ENCODE data around the gene E2F8. TPM values are rescaled to one million over a fixed set of nuclear protein-coding genes. Genes with fewer than 3 reads are reported as not detected.
A peak's percentile ranks its signal among the peaks of the same experiment; 100 is the strongest.

Gene E2F8
- total RNA-seq = 1.7 and 2.1 TPM in 2 replicates
- long read RNA-seq, partial matches to known transcripts = 1 of 1 reads
- long read RNA-seq, other reads (novel, unspliced or antisense) = 0 of 1 reads

GRCh38 chr11:19240420-19241259, at the start of gene E2F8:
Gene E2F8, minus strand, starts transcription at chr11:19240945. Its CDS starts 824 bp downstream, at chr11:19240121.
- TF ChIP-seq, protein P1, sequence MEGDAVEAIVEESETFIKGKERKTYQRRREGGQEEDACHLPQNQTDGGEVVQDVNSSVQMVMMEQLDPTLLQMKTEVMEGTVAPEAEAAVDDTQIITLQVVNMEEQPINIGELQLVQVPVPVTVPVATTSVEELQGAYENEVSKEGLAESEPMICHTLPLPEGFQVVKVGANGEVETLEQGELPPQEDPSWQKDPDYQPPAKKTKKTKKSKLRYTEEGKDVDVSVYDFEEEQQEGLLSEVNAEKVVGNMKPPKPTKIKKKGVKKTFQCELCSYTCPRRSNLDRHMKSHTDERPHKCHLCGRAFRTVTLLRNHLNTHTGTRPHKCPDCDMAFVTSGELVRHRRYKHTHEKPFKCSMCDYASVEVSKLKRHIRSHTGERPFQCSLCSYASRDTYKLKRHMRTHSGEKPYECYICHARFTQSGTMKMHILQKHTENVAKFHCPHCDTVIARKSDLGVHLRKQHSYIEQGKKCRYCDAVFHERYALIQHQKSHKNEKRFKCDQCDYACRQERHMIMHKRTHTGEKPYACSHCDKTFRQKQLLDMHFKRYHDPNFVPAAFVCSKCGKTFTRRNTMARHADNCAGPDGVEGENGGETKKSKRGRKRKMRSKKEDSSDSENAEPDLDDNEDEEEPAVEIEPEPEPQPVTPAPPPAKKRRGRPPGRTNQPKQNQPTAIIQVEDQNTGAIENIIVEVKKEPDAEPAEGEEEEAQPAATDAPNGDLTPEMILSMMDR (IDR thresholded peaks at IDR 0.05) = no peak
- H3K36me3 Mint-ChIP-seq (ENCODE audit: unreplicated experiment) = no peaks in the 10 kb centered on the region
- DNase-seq (ENCODE audit: extremely low spot score, unreplicated experiment) = peak; percentile 98
- peaks cover 14% of the 10 kb centered on the region for H3K4me1 Mint-ChIP-seq (ENCODE audit: unreplicated experiment)
- H3K4me3 Mint-ChIP-seq (ENCODE audit: unreplicated experiment) = peak within 1 kb of the TSS; percentile 93
- no peaks in the 10 kb centered on the region for H3K9me3 Mint-ChIP-seq (ENCODE audit: unreplicated experiment)
- peaks cover 18% of the 10 kb centered on the region for H3K27me3 Mint-ChIP-seq (ENCODE audit: unreplicated experiment)
- peak within 1 kb of the TSS; percentile 75 for H3K27ac Mint-ChIP-seq (ENCODE audit: unreplicated experiment)

GRCh38 chr11:19290356-19290755, 49.6 kb upstream of the E2F8 start:
- Mint-ChIP-seq H3K27ac (ENCODE audit: unreplicated experiment) (no peak overlapping the region), H3K4me3 (ENCODE audit: unreplicated experiment) (no peak overlapping the region), H3K36me3 (ENCODE audit: unreplicated experiment) (no peaks in the 10 kb centered on the region), H3K27me3 (ENCODE audit: unreplicated experiment) (peaks cover 41% of the 10 kb centered on the region), H3K4me1 (ENCODE audit: unreplicated experiment) (no peaks in the 10 kb centered on the region), H3K9me3 (ENCODE audit: unreplicated experiment) (no peaks in the 10 kb centered on the region)
- TF ChIP-seq, protein P1 (IDR thresholded peaks at IDR 0.05) = no peak
- no peak for DNase-seq (ENCODE audit: extremely low spot score, unreplicated experiment)

GRCh38 chr11:19288256-19288655, 47.5 kb upstream of the E2F8 start:
- Mint-ChIP-seq H3K36me3 (ENCODE audit: unreplicated experiment) (no peaks in the 10 kb centered on the region), H3K27ac (ENCODE audit: unreplicated experiment) (no peak overlapping the region), H3K4me1 (ENCODE audit: unreplicated experiment) (no peaks in the 10 kb centered on the region), H3K9me3 (ENCODE audit: unreplicated experiment) (no peaks in the 10 kb centered on the region), H3K27me3 (ENCODE audit: unreplicated experiment) (peaks cover 47% of the 10 kb centered on the region), H3K4me3 (ENCODE audit: unreplicated experiment) (no peak overlapping the region)
- TF ChIP-seq, protein P1 (IDR thresholded peaks at IDR 0.05) = no peak
- no peak for DNase-seq (ENCODE audit: extremely low spot score, unreplicated experiment)

DNA sequence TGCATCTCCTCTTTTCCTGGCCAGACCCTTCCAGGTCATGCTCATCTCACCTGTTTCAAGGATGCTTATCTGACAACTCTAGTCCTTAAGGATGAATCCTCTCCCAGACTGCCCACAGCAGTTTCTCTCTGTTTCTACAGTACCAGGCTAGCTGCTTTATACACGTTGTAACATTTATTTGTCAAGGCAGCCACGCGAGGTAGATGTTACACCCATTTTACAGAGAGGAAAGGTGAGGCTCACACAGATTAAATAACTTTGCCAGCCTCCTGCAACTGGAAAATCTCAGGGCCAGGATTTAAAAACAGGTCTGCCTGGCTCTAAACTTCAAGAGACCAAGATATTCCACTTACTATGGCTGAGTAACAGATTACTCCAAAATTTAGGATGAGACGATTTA, 45.7 kb upstream of the E2F8 start:
- no peaks in the 10 kb centered on the region for H3K4me1 Mint-ChIP-seq (ENCODE audit: unreplicated experiment)
- peaks cover 33% of the 10 kb centered on the region for H3K27me3 Mint-ChIP-seq (ENCODE audit: unreplicated experiment)
- no peak overlapping the region for H3K4me3 Mint-ChIP-seq (ENCODE audit: unreplicated experiment)
- TF ChIP-seq, protein P1 (IDR thresholded peaks at IDR 0.05) = no peak
- no peaks in the 10 kb centered on the region for H3K9me3 Mint-ChIP-seq (ENCODE audit: unreplicated experiment)
- H3K36me3 Mint-ChIP-seq (ENCODE audit: unreplicated experiment) = no peaks in the 10 kb centered on the region
- H3K27ac Mint-ChIP-seq (ENCODE audit: unreplicated experiment) = no peak overlapping the region
- DNase-seq (ENCODE audit: extremely low spot score, unreplicated experiment) = no peak

DNA sequence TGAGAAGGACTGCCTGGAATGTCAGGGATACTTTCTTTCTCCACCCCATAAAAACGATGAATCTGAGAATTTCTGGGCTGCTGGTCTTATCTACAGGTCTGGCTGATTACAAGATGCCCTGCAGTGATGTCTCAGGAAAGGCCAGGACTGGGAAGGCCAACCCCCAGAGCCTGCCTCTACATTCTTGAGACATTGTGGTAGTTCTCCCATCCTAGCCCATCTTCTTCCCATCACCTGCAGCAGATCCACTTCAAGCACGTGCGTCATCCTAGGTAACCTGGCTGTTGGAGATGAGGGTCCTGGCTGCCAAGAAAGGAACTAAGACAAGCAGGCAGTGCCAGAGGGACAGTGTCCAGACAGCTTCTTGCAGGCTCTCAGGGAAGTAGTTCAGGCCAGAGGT, 44.1 kb upstream of the E2F8 start:
- Mint-ChIP-seq H3K4me1 (ENCODE audit: unreplicated experiment) (no peaks in the 10 kb centered on the region), H3K4me3 (ENCODE audit: unreplicated experiment) (no peak overlapping the region), H3K27me3 (ENCODE audit: unreplicated experiment) (peaks cover 37% of the 10 kb centered on the region), H3K9me3 (ENCODE audit: unreplicated experiment) (no peaks in the 10 kb centered on the region), H3K27ac (ENCODE audit: unreplicated experiment) (no peak overlapping the region), H3K36me3 (ENCODE audit: unreplicated experiment) (no peaks in the 10 kb centered on the region)
- TF ChIP-seq, protein P1 (IDR thresholded peaks at IDR 0.05) = no peak
- DNase-seq (ENCODE audit: extremely low spot score, unreplicated experiment) = no peak
